Choroid plexus epithelial cell (primary cell): ENCODE results near the gene SMARCC2.
A peak's percentile ranks its signal among the peaks of the same experiment; 100 is the strongest.

Experiments used
- DNase-seq: peaks from one replicate; pipeline ENCODE4 v3.0.0-alpha.2; 2010; ENCODE audit warnings: low read depth
- H3K4me3 ChIP-seq: 2 replicates; pipeline ENCODE4 v1.5.1; 2011; ENCODE audit warnings: low read depth, mild to moderate bottlenecking, control low read depth, low read length, moderate library complexity
- CTCF ChIP-seq: conservative IDR thresholded peaks from 2 replicates; pipeline ENCODE4 v1.5.1; 2011; ENCODE audit warnings: low read depth, mild to moderate bottlenecking, control low read depth, inconsistent platforms, low read length, moderate library complexity

Gene SMARCC2

DNA sequence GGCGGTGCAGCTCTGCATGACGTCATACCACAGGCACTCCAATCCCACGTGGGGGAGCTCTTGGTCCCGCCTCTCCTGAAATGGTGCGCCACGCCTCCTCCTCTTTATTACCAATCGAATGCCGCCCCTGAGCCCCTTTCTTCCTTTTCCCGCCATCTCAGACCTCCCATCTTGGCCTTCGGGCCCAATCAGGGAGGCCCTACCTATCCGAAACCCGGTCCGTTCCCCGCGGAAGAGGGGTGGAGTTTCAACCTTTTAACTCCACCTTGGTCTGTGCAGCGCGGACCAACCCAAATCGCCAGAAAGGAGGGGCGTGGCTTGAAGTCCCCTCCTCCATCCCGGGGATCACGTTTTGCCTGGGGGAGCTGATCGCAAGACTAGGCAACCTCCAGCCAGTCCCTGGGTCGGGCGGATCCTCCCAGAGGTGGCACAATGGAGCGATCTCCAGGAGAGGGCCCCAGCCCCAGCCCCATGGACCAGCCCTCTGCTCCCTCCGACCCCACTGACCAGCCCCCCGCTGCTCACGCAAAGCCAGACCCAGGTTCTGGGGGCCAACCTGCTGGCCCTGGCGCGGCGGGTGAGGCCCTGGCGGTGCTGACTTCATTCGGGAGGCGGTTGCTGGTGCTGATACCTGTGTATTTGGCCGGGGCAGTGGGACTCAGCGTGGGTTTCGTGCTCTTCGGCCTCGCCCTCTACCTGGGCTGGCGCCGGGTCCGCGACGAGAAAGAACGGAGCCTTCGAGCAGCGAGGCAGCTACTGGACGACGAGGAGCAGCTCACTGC, 61.2 kb downstream of the SMARCC2 start, which contains the start of gene ESYT1:
TSS of gene ESYT1 (plus strand) at position 380 of the 782 bp plus-strand sequence. CDS start at position 433, 53 bp downstream.
- H3K4me3 ChIP-seq, result peak within 1 kb of the TSS; percentile 70
- peak; percentile 2 for TF ChIP-seq CTCF
- peak; percentile 100 for DNase-seq

DNA sequence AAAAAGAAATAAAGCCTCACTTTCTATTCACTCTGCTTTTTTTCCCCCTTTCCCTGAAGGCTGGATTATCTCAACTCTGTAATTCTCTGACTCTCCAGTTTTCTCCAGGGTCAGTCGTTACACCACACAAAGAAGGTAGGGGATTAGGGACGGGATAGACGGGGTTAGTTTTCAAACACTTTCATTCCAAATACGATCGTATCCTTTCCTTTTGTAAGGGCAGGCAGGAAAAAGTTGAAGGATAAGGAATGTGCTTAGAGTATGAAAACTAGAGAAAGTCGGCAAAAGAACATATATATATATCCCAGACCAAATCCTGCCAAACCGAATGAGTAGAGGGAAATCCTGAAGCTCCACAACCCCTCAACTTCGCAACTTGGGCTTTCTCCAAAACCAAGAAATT, 61.8 kb downstream of the SMARCC2 start:
- peak overlapping the region; percentile 51 for H3K4me3 ChIP-seq
- TF ChIP-seq CTCF, result no peak
- DNase-seq, result no peak

DNA sequence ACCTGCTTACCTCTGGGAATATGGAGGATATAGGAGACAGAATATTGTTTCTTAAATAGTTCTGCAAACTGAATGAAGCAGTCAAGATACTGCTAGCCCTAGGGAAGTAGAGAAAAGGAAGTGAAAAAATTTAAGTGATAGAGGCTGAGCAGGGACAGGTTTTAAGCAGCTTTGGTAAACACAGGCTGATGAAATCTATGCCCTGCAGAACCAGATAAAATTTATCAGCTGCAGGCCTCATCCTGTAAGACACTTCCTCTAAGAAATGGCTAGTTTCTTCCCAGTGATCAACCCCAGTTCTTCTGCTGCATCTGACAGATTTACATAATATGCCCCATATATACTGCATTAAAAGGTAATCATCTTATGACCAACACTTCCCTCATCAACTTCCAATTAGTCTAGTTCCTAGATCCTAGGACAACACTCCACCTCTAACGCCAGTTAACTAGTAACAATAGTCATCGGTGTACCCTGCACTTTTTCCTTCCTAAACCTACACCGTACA, 62.5 kb downstream of the SMARCC2 start:
- H3K4me3 ChIP-seq, result no peak overlapping the region
- DNase-seq, result no peak
- no peak for TF ChIP-seq CTCF

DNA sequence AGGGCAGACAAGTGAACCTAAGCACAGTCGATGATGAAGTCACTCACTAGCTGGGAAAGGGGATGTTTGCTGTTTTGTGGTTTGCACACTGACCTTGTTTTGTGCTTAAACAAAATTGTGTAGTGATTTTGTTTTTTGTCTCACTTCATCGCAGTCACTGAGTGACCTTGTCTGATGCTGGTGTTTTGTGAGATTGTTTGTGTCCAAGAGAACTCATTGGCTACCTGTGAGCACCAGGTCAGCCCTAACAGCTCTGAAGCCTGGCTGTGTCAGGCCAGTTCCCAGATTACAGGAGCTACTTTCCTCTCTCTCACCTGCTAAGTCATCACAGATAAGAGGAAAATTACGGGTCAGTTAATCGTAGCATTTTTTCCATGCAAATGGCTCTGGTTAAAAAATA, 65.2 kb downstream of the SMARCC2 start:
- DNase-seq, result no peak
- no peak overlapping the region for H3K4me3 ChIP-seq
- TF ChIP-seq CTCF, result no peak

- no peak for DNase-seq
- H3K4me3 ChIP-seq, result no peak overlapping the region
- TF ChIP-seq CTCF, result no peak
These were observed 66.6 kb downstream of the SMARCC2 start for GRCh38 chr12:56122637-56123036.

GRCh38 chr12:56121204-56121870, 67.9 kb downstream of the SMARCC2 start:
- DNase-seq, result no peak
- H3K4me3 ChIP-seq, result no peak overlapping the region
- no peak for TF ChIP-seq CTCF
